SK-N-MC (cell line): ENCODE results near the gene CD58.
"Not testable (repeated sequence)": the region's sequence is repeated elsewhere in the genome, so short reads cannot be mapped to it uniquely, and the experiment has no call there.

ENCODE experiments used
- DNase-seq: peaks from one replicate; pipeline ENCODE4 v3.0.0-alpha.2; 2011; ENCODE audit warnings: low read depth, low spot score
- H3K27ac ChIP-seq: fragments of 200-600 bp; sonication (generic); 2 replicates; pipeline ENCODE4 v1.5.1; 2016; ENCODE audit warnings: mixed run types
- H3K36me3 ChIP-seq: fragments of 200-600 bp; sonication (generic); 2 replicates; pipeline ENCODE4 v1.6.1; 2017; ENCODE audit warnings: antibody characterized with exemption, low read length, mixed read lengths; ENCODE audit not compliant: insufficient read depth
- H3K4me3 ChIP-seq: fragments of 200-600 bp; sonication (generic); 2 replicates; pipeline ENCODE4 v1.5.1; 2016
- H3K9ac ChIP-seq: fragments of 200-600 bp; sonication (generic); 2 replicates; pipeline ENCODE4 v1.8.0; 2017; ENCODE audit warnings: mixed run types, mixed read lengths; ENCODE audit not compliant: insufficient read length
- H3K9me3 ChIP-seq: fragments of 200-600 bp; sonication (generic); 2 replicates; pipeline ENCODE4 v1.6.1; 2017; ENCODE audit warnings: low read depth, mild to moderate bottlenecking, antibody characterized with exemption, low read length, moderate library complexity, mixed read lengths
- EZH2 ChIP-seq: fragments of 200-600 bp; sonication (generic); IDR thresholded peaks from one replicate; pipeline ENCODE4 v1.6.1; 2017; ENCODE audit warnings: antibody characterized with exemption
- FOXP2 ChIP-seq: optimal IDR thresholded peaks from 2 replicates; pipeline ENCODE3; 2011; ENCODE audit warnings: mild to moderate bottlenecking, moderate library complexity; ENCODE audit not compliant: insufficient read depth; ENCODE audit errors: extremely low read length, control extremely low read depth
- POLR2AphosphoS5 ChIP-seq: IDR thresholded peaks from 2 replicates; pipeline ENCODE4 v1.6.1; 2012; ENCODE audit warnings: mild to moderate bottlenecking, low read depth, low read length, borderline replicate concordance

The CD58 gene

DNA sequence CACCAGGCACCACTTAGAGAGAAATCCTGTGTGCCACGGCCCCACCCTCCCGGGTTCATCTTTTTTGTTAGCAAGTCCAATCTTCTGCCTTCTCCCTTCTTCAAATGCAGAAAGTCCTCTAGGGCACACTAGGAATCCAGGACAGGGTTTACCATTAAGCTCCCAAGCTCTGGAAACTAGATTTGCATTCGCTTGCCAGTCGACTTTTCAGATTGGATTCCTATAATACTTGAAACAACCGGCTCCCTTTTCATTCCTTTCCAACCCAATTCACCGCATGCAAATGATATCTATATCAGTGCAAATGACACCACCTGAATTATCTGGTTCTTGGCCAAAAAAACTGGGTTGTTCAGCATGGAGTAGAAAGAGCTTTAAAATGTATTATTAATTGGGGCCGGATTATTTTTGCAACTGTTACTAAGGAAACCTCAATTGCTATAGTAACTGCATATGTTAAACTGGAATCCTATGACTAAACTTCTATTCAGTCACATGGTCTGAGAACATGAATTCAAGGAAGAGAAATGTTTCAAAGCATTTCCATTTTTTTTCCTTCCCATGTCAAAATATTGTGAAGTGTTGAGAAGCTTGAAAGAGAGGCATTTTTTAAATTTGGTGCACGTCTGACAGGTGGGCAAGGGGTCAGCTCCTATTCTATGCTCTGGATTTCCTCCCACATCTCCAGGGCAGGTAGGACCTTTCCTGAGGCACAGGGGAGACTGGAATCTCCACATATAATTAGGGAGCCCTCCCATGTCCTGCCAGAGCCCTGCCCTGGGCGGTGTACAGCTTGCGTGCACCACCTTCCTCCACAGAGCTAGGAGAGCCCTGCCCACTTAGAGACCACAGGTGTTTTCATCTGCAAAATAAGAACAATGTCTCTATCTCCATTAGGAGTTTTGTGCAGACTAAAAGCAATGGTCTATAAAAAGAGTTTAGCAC, 20.5 kb upstream of the CD58 start:
- DNase-seq, H3K4me3 ChIP-seq, H3K27ac ChIP-seq, H3K9ac ChIP-seq, H3K9me3 ChIP-seq, H3K36me3 ChIP-seq: not testable (repeated sequence)

DNA sequence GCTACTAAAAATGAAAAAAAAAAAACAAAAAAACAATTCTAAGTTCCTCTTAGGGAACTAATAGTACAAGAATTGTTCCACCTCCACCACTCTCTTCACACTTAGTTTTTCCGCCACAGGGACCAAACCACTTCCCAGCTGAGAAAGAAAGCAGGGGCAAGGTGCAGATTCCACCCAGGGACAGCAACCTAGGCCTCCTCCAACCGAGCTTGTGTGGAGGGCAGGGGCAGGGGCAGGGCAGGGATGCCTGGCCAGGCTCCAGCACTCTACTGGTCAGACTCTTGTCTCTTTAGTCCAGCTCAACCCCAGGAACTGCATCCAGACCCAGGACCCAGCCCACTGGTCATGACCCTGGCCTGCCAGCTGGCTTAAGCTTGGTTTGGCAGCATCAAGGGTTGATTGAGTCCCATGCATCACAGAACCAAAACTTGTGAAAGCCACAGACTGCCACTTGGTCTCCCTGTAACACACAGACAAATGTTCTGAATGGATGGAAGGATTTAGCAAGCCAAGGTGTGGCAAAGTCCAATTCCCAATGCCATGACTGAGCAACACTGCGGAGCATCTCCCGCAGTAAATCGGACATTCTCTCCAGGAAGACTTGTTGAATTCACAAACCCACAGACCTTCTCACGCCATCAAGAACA, 19.7 kb upstream of the CD58 start:
- DNase-seq, H3K36me3 ChIP-seq, H3K27ac ChIP-seq, H3K4me3 ChIP-seq, H3K9me3 ChIP-seq, H3K9ac ChIP-seq: not testable (repeated sequence)

DNA sequence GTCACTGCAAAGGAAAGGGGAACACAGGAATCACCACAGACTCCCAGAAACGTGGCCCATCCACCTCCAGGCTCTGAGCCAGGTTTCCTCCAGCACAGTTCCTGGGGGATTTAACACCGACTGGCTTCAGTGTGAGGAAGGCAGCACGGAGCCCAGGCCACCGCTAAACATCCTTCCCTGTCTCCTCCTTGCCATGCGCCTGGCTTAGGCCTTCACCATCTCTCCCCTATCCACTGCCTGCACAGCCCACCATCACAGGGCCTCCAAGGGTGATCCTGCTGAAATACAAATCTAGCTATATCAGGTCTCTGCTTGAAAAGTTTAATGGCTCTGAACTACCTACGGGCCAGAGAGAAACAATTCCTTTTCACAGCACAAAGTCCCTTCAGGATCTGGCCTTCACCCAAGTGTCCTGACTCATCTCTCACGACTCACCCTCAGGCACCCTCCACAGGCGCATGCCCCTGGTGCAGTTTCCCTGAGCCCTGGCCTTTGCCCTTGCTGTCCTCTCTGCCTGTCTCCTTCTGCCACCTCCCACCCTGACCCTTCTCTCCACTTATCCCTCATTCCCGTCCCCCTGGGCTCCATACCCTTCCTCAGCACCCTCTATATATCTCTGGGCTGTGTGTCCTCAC, 18.4 kb upstream of the CD58 start:
- H3K4me3 ChIP-seq, H3K9ac ChIP-seq, H3K9me3 ChIP-seq, H3K27ac ChIP-seq, DNase-seq: not testable (repeated sequence)
- H3K36me3 ChIP-seq: peaks cover 11% of the 10 kb centered on the region

DNA sequence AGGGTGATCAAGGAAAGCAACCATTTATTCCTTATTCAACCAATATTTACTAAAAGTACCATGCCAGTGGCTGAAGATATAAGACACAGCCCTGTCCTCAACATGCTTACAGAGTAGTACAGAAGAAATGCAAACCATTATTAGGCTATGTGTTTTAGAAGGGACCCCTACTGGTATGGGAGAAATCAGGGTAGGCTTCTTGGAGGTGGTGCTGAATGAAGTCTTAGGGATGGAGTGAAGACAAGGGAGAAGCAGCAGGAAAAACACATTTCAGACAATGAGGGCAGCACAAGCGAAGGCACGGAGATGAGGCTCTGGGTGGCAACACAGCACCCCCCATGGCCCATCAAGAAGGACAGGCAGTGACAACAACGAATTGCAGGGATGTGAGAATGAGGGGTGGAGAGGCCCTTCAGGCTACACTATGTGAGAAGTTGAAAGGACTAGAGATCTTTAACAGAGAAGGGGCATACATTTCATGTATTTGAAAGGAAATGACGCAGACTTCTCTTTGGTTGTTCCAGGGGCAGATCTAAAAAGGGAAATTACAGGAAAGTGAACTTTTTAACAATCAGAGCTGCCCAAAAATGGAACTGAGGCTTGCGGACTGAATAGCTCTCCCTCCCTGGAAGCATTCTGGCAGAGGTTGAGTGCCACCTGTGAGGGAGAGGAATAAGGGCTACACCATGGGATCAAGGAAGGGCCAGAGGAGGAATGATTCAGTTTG, 16.8 kb upstream of the CD58 start:
- Histone ChIP-seq H3K9ac (no peak overlapping the region), H3K27ac (no peak overlapping the region), H3K36me3 (peaks cover 17% of the 10 kb centered on the region), H3K9me3 (no peaks in the 10 kb centered on the region), H3K4me3 (no peak overlapping the region)
- TF ChIP-seq EZH2: no peak
- no peak for TF ChIP-seq FOXP2
- TF ChIP-seq POLR2AphosphoS5: no peak
- no peak for DNase-seq

DNA sequence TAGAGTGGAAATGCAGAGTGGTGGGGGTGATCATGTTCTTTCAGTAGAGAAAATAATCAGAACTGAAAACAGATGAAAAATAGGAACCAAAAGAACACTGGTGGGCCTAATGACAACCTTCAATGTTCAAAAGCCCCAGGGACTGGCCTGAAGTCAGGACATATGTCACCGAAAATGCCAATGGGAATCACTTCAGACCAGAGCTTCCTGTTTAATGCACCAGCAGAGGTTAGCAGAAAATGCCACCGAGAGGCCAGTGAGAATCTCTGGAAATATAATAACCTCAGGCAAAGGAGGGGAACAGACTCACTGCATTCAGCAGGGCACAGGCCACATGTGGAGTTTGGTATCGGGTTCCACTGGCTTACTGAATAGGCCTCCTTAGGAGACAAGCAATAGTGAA, 15.9 kb upstream of the CD58 start:
- H3K27ac ChIP-seq: peak overlapping the region; percentile 48
- DNase-seq: no peak

DNA sequence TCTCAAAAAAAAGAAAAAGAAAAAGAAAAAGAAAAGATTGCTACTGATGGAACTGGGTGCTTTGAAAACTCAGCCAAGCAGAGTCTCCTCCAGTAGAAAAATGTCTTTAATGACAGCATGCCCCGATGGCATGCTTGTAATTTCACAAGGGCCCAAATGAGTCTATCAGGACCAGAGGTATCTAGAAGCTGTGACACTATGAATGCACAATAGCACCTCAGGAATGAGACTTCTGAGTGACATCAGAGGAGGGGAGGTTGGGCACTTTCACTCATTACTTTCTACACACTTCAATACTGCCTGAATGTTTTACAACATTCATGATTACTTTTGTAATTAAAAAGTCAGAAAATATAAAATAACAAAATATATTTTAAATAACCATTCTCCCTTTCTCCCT, 15.1 kb upstream of the CD58 start:
- no peak overlapping the region for H3K9ac ChIP-seq
- peaks cover 17% of the 10 kb centered on the region for H3K36me3 ChIP-seq
- TF ChIP-seq POLR2AphosphoS5 (no peak), FOXP2 (no peak), EZH2 (no peak)
- H3K27ac ChIP-seq: no peak overlapping the region
- no peak for DNase-seq
- H3K4me3 ChIP-seq: no peak overlapping the region
- no peaks in the 10 kb centered on the region for H3K9me3 ChIP-seq

More for the DNA sequence above, 15.9 kb upstream of the CD58 start:
- TF ChIP-seq POLR2AphosphoS5 (no peak), EZH2 (no peak), FOXP2 (no peak)
- H3K9ac ChIP-seq: no peak overlapping the region
- H3K9me3 ChIP-seq: no peaks in the 10 kb centered on the region
- H3K36me3 ChIP-seq: peaks cover 17% of the 10 kb centered on the region
- H3K4me3 ChIP-seq: no peak overlapping the region

DNA sequence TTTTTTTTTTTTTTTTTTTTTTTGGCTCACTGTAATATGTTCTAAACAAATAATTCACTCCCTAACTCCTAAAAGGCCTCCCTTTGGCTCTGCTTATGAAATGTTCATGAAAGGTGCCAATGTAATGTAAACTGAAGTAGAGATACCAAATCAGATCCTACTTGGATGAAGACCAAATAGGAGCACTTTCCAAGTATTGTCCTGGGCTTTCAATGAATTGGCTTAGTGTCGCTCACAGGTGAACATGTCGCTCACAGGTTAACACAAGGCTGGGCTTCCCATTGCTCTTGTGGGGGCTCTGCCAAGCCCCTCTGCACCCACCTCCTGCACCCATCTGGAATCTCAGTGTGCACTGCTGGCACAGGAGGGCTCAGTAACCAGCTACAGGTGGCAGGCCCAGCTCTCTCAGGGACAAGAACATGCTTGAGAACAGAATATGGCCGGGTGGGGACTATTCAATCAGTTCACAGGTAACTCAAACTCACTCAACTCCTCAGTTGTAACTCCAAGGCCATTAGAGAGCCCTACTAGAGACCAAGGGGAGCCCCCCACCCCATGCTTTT, 10.6 kb upstream of the CD58 start:
- no peak for DNase-seq
- TF ChIP-seq POLR2AphosphoS5: no peak
- TF ChIP-seq FOXP2: no peak
- no peak for TF ChIP-seq EZH2
- no peak overlapping the region for H3K9ac ChIP-seq
- no peak overlapping the region for H3K4me3 ChIP-seq
- peaks cover 30% of the 10 kb centered on the region for H3K36me3 ChIP-seq
- H3K27ac ChIP-seq: no peak overlapping the region
- no peaks in the 10 kb centered on the region for H3K9me3 ChIP-seq
